ENCODE results near the gene MYCT1. TPM values are rescaled to one million over a fixed set of nuclear protein-coding genes. Genes with fewer than 3 reads are reported as not detected.

The MYCT1 gene
- total and polyA plus RNA-seq, 2 donors from 2014 or later: 6.4 to 14.2 TPM

DNA sequence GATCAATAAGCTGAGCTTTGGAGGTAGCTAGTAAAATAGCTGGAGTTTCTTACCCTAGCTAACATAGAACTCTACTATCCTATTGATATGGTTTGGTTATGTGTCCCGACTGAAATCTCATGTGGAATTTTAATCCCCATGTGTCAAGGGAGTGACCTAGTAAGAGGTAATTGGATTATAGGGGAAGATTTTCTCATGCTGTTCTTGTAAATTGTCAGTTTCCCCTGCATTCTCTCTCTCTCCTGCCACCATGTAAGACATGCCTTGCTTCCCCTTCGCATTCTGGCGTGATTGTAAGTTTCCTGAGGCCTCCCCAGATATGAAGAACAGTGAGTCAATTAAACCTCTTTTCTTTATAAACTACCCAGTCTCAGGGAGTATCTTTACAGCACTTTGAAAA lies 35.9 kb upstream of the MYCT1 start:
- H3K27me3 ChIP-seq (ENCODE audit: control insufficient read depth, insufficient read depth, low read length): no peaks in the 10 kb centered on the region
- FAIRE-seq (no peak), DNase-seq (no peak)
- H3K4me1 ChIP-seq (ENCODE audit: control insufficient read depth in 2 of 3, insufficient read depth in 2 of 3, low read depth in 1 of 3, low read length in 3 of 3): no peaks in the 10 kb centered on the region
- intact Hi-C loops (cut with DNase I): no loop called here
- H3K27ac ChIP-seq (ENCODE audit: low read depth in 2 of 2, low read length in 2 of 2): no peak overlapping the region
- H3K36me3 ChIP-seq (ENCODE audit: control insufficient read depth in 2 of 3, insufficient read depth in 3 of 3, low read length in 3 of 3): no peaks in the 10 kb centered on the region
- no peak overlapping the region for H3K4me3 ChIP-seq (ENCODE audit: low read length in 3 of 3)
- TF ChIP-seq, protein P1, sequence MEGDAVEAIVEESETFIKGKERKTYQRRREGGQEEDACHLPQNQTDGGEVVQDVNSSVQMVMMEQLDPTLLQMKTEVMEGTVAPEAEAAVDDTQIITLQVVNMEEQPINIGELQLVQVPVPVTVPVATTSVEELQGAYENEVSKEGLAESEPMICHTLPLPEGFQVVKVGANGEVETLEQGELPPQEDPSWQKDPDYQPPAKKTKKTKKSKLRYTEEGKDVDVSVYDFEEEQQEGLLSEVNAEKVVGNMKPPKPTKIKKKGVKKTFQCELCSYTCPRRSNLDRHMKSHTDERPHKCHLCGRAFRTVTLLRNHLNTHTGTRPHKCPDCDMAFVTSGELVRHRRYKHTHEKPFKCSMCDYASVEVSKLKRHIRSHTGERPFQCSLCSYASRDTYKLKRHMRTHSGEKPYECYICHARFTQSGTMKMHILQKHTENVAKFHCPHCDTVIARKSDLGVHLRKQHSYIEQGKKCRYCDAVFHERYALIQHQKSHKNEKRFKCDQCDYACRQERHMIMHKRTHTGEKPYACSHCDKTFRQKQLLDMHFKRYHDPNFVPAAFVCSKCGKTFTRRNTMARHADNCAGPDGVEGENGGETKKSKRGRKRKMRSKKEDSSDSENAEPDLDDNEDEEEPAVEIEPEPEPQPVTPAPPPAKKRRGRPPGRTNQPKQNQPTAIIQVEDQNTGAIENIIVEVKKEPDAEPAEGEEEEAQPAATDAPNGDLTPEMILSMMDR (IDR thresholded peaks at IDR 0.05; ENCODE audit: borderline replicate concordance, extremely low read depth, insufficient read depth): no peak
- H3K9me3 ChIP-seq (ENCODE audit: control insufficient read depth in 2 of 3, insufficient read depth in 1 of 3, low read length in 3 of 3): no peaks in the 10 kb centered on the region
- H3K9ac ChIP-seq (ENCODE audit: low read length in 3 of 3): no peak overlapping the region

DNA sequence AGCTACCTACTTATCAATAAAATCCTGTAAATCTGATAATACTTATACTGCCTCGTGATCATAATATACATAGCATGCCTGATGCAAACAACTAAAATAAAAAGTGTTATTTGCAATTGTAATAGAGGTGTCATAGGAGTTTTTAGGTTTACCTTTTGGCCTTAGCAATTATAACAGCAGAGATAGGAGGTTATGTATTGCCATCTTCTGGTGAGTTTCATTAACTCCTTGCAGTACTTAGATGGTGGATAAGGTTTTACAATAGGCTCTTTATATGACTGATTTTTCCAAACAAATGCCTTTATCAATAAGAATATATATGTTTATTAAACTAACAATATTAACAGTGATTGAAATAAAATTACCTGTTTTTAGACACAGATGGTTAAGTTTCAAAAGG lies 27.8 kb upstream of the MYCT1 start:
- TF ChIP-seq, protein P1 (IDR thresholded peaks at IDR 0.05; ENCODE audit: borderline replicate concordance, extremely low read depth, insufficient read depth): peak; percentile 16
- Histone ChIP-seq H3K4me1 (ENCODE audit: control insufficient read depth in 2 of 3, insufficient read depth in 2 of 3, low read depth in 1 of 3, low read length in 3 of 3) (no peaks in the 10 kb centered on the region), H3K9ac (ENCODE audit: low read length in 3 of 3) (no peak overlapping the region), H3K36me3 (ENCODE audit: control insufficient read depth in 2 of 3, insufficient read depth in 3 of 3, low read length in 3 of 3) (no peaks in the 10 kb centered on the region), H3K4me3 (ENCODE audit: low read length in 3 of 3) (no peak overlapping the region), H3K27ac (ENCODE audit: low read depth in 2 of 2, low read length in 2 of 2) (no peak overlapping the region), H3K9me3 (ENCODE audit: control insufficient read depth in 2 of 3, insufficient read depth in 1 of 3, low read length in 3 of 3) (no peaks in the 10 kb centered on the region), H3K27me3 (ENCODE audit: control insufficient read depth, insufficient read depth, low read length) (no peaks in the 10 kb centered on the region)
- DNase-seq (peak in 2 of 5 donors; percentile 9 to 24), FAIRE-seq (peak; percentile 25)
- intact Hi-C loops (cut with DNase I): no loop called here

DNA sequence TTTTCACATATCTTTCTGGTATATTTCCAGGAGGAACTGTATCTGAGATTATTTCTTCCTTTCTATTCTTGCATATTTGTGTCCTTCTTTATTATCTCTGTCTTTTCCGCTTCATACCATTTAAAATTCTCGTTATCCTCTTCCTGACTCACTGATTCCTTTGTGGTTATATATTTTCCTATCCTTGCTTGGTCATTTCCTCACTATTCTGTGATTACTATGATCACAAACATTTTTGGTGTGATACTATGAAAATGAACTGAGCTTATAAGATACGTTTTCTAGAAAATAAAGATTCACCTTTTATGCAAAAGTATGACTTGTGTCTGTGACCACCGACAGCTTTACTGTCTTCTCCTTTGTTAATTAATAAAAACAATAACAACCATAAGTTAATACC lies 26.5 kb upstream of the MYCT1 start:
- Histone ChIP-seq H3K36me3 (ENCODE audit: control insufficient read depth in 2 of 3, insufficient read depth in 3 of 3, low read length in 3 of 3) (no peaks in the 10 kb centered on the region), H3K4me3 (ENCODE audit: low read length in 3 of 3) (no peak overlapping the region), H3K9ac (ENCODE audit: low read length in 3 of 3) (no peak overlapping the region), H3K9me3 (ENCODE audit: control insufficient read depth in 2 of 3, insufficient read depth in 1 of 3, low read length in 3 of 3) (no peaks in the 10 kb centered on the region), H3K4me1 (ENCODE audit: control insufficient read depth in 2 of 3, insufficient read depth in 2 of 3, low read depth in 1 of 3, low read length in 3 of 3) (no peaks in the 10 kb centered on the region), H3K27ac (ENCODE audit: low read depth in 2 of 2, low read length in 2 of 2) (no peak overlapping the region), H3K27me3 (ENCODE audit: control insufficient read depth, insufficient read depth, low read length) (no peaks in the 10 kb centered on the region)
- TF ChIP-seq, protein P1 (IDR thresholded peaks at IDR 0.05; ENCODE audit: borderline replicate concordance, extremely low read depth, insufficient read depth): no peak
- no peak for DNase-seq
- intact Hi-C loops (cut with DNase I): no loop called here
- no peak for FAIRE-seq

DNA sequence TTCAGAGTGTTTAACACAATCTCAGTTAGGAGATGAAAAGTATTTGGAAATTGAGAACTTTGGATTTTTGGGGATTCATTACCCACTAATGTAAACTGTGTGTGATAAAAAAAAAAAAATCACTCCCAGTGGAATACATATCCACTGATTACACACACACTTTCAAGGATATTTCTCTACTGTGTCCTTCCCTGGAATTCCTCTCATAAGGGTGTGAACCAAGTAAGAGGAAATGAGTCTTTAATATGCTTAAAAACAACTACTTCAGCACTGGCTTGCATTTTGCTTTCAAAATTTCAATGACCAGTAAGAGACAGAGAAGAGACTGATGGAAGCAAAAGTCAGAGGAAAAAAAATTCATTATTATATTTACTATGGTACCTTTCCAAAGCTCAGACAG lies 24.5 kb upstream of the MYCT1 start:
- H3K9me3 ChIP-seq (ENCODE audit: control insufficient read depth in 2 of 3, insufficient read depth in 1 of 3, low read length in 3 of 3): no peaks in the 10 kb centered on the region
- FAIRE-seq (no peak), DNase-seq (no peak)
- TF ChIP-seq, protein P1 (IDR thresholded peaks at IDR 0.05; ENCODE audit: borderline replicate concordance, extremely low read depth, insufficient read depth): no peak
- no peak overlapping the region for H3K27ac ChIP-seq (ENCODE audit: low read depth in 2 of 2, low read length in 2 of 2)
- H3K36me3 ChIP-seq (ENCODE audit: control insufficient read depth in 2 of 3, insufficient read depth in 3 of 3, low read length in 3 of 3): no peaks in the 10 kb centered on the region
- H3K4me3 ChIP-seq (ENCODE audit: low read length in 3 of 3): no peak overlapping the region
- no peak overlapping the region for H3K9ac ChIP-seq (ENCODE audit: low read length in 3 of 3)
- no peaks in the 10 kb centered on the region for H3K27me3 ChIP-seq (ENCODE audit: control insufficient read depth, insufficient read depth, low read length)
- no peaks in the 10 kb centered on the region for H3K4me1 ChIP-seq (ENCODE audit: control insufficient read depth in 2 of 3, insufficient read depth in 2 of 3, low read depth in 1 of 3, low read length in 3 of 3)
- intact Hi-C loops (cut with DNase I): no loop called here

Measured in kidney (tissue), 14 donors.